Heart left ventricle (tissue), 13 donors: ENCODE results near the gene PALD1.

Experiments
- CTCF ChIP-seq, 12 donors: fragments of 200-600 bp; sonication (generic) in 4 of 12; IDR thresholded peaks; one replicate each; pipeline versions ENCODE4 v1.5.0 to v1.8.0; 2018 to 2022; ENCODE audit warnings: antibody characterized with exemption in 12 of 12, mild to moderate bottlenecking in 5 of 12
- POLR2A ChIP-seq, 2 donors: fragments of 450-650 bp; IDR thresholded peaks; one replicate each; pipeline ENCODE4 v1.6.1; 2017; ENCODE audit warnings: antibody characterized with exemption in 2 of 2, mild to moderate bottlenecking in 2 of 2, moderate library complexity in 2 of 2
- donor health status: ischemic (EF 13 %, LVEDD 7.1; RV severe dilation, severe dysfunction).
- donor health status: DM: no; HTN: yes; CAD: no.
- donor health status: DM: no; HTN: no; CAD: no.
- donor health status: ischemic (EF 25% LVEDD 6.9; RV normal size, moderate dysfunction).
- donor health status: ischemic (EF 25% LVEDD 5.7; RV mildly dilated, moderate dysfunction).
- donor health status: ischemic (EF 35%, LVEDD 5.7; RV mildly dilated, moderate dysfunction).
- donor health status: nonischemic (EF 11% LVEDD 7.7; RV severe dilation, severe dysfunction).
- donor health status: DM: yes; HTN: yes; CAD: no.
- donor health status: PGD.
- donor health status: ischemic (EF 29% LVEDD 5.4; RV normal size, mild dysfunction).
- donor health status: nonischemic (EF 23%, LVEDD 6.1; RV moderate dilation, normal function).

GRCh38 chr10:70528314-70528713 lies 49.7 kb downstream of the PALD1 start:
- no peak for TF ChIP-seq CTCF (IDR thresholded peaks at IDR 0.05)
- no peak for TF ChIP-seq POLR2A (IDR thresholded peaks at IDR 0.05)
